Measurements from ENCODE around the gene AHNAK.

The AHNAK gene

DNA sequence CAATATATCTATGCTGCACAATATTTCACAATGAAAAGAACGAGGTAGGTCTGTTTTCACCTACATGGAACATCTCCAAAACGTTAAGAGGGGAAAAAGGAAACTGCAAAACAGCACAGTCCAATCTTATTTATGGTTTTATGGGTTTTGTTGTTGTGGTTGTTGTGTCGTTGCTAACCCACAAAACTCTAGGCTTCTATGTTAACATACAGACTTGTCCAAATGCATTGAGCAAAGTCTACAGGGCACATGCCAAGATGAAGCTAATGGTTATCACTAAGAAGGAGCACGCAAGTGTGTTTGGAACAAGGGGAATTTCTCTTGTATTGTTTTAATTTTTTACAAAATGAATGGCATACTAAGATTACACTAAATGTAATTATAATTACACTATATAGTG is 48.6 kb downstream of the AHNAK start:
- H2AK5ac ChIP-seq (ENCODE audit: low read length) = no peak overlapping the region
- no peak for DNase-seq
- H2BK5ac ChIP-seq (ENCODE audit: low read length) = no peak overlapping the region

DNA sequence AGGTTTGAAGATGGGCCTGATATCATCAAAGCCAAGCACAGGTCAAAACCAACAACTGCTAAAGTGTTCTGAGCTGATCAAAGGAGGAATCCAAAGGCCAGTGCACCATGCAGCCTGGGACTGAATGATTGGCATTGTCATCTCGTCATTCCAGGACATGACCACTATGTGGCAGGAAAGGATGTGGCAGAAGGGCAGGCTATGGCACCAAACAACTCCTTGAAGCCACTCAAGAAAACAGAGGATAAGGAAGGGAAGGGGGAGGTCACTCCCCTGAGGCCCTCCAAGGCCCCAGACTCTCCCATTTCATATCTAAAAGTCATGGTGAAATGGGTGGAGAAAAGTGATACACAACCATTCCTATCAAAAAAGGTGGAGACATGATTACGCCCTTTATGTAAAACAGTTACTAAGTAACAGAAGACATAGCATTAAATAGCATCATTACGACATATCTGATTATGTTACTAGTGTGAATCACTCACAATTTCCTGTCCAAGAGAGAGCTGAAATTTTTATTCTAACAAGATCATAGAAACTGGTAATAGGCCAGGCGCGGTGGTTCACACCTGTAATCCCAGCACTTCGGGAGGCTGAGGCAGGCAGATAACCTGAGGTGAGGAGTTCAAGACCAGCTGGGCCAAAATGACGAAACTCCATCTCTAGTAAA is 49.3 kb downstream of the AHNAK start:
- no peak overlapping the region for H3K9ac ChIP-seq (ENCODE audit: low read length)
- H3K4me1 ChIP-seq (ENCODE audit: control insufficient read depth, low read depth, low read length) = peaks cover 2% of the 10 kb centered on the region
- no peaks in the 10 kb centered on the region for H3K36me3 ChIP-seq (ENCODE audit: control insufficient read depth, insufficient read depth, low read length)
- WGBS (ENCODE audit: extremely low coverage, insufficient coverage, low lambda C conversion rate) = no CpG with 5 or more reads among the region's 7 CpGs
- H2BK5ac ChIP-seq (ENCODE audit: low read length) = no peak overlapping the region
- H3K27ac ChIP-seq (ENCODE audit: low read depth, low read length) = no peak overlapping the region
- H2BK120ac ChIP-seq (ENCODE audit: low read depth, low read length) = no peak overlapping the region
- H3K4me2 ChIP-seq (ENCODE audit: low read length) = no peak overlapping the region
- H3K27me3 ChIP-seq (ENCODE audit: insufficient read depth, low read length, poor library complexity) = no peaks in the 10 kb centered on the region
- H3K23ac ChIP-seq (ENCODE audit: low read length) = no peak overlapping the region
- H4K8ac ChIP-seq (ENCODE audit: low read depth, low read length) = no peak overlapping the region
- no peaks in the 10 kb centered on the region for H3K79me1 ChIP-seq (ENCODE audit: low read length)
- H3K18ac ChIP-seq (ENCODE audit: low read length) = no peak overlapping the region
- H3K4me3 ChIP-seq (ENCODE audit: low read length) = no peak overlapping the region
- H2AK5ac ChIP-seq (ENCODE audit: low read length) = no peak overlapping the region
- no peaks in the 10 kb centered on the region for H3K79me2 ChIP-seq (ENCODE audit: control insufficient read depth, insufficient read depth, low read length)
- H3K56ac ChIP-seq (ENCODE audit: low read length) = no peak overlapping the region
- no peak overlapping the region for H3K4ac ChIP-seq (ENCODE audit: low read depth, low read length)
- peak; percentile 84 for DNase-seq
- no peak overlapping the region for H4K5ac ChIP-seq (ENCODE audit: low read length)
- H2BK15ac ChIP-seq (replicated peaks; ENCODE audit: low read depth) = no peak overlapping the region

More for the DNA sequence above, 48.6 kb downstream of the AHNAK start:
- no peaks in the 10 kb centered on the region for H3K79me1 ChIP-seq (ENCODE audit: low read length)
- no peak overlapping the region for H4K5ac ChIP-seq (ENCODE audit: low read length)
- H3K56ac ChIP-seq (ENCODE audit: low read length) = no peak overlapping the region
- H3K4ac ChIP-seq (ENCODE audit: low read depth, low read length) = no peak overlapping the region
- no peak overlapping the region for H3K4me2 ChIP-seq (ENCODE audit: low read length)
- no peak overlapping the region for H2BK120ac ChIP-seq (ENCODE audit: low read depth, low read length)
- H3K9ac ChIP-seq (ENCODE audit: low read length) = no peak overlapping the region
- no peaks in the 10 kb centered on the region for H3K79me2 ChIP-seq (ENCODE audit: control insufficient read depth, insufficient read depth, low read length)
- no peak overlapping the region for H3K4me3 ChIP-seq (ENCODE audit: low read length)
- no peak overlapping the region for H2BK15ac ChIP-seq (replicated peaks; ENCODE audit: low read depth)
- no peak overlapping the region for H4K8ac ChIP-seq (ENCODE audit: low read depth, low read length)
- WGBS (ENCODE audit: extremely low coverage, insufficient coverage, low lambda C conversion rate) = no CpG with 5 or more reads among the region's 4 CpGs
- H3K36me3 ChIP-seq (ENCODE audit: control insufficient read depth, insufficient read depth, low read length) = no peaks in the 10 kb centered on the region
- H3K27ac ChIP-seq (ENCODE audit: low read depth, low read length) = no peak overlapping the region
- no peak overlapping the region for H3K23ac ChIP-seq (ENCODE audit: low read length)
- H3K27me3 ChIP-seq (ENCODE audit: insufficient read depth, low read length, poor library complexity) = no peaks in the 10 kb centered on the region
- no peak overlapping the region for H3K18ac ChIP-seq (ENCODE audit: low read length)
- peaks cover 2% of the 10 kb centered on the region for H3K4me1 ChIP-seq (ENCODE audit: control insufficient read depth, low read depth, low read length)

DNA sequence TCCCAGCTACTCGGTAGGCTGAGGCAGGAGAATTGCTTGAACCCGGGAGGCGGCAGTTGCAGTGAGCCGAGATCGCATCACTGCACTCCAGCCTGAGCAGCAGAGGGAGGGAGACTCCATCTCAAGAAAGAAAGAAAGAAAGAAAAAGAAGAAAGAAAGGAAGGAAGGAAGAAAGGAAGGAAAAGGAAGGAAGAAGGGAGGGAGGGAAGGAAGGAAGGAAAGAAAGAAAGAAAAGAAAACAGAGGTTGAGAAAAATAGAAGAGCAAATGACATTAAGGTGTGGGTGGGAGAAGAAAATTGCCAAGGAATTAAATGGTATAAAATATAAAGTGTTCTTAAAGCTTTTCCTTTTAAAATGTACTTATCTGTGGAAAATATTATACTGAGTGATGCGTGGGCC is 49.9 kb downstream of the AHNAK start:
- Histone ChIP-seq H3K4me3 (ENCODE audit: low read length) (no peak overlapping the region), H3K9ac (ENCODE audit: low read length) (no peak overlapping the region), H3K23ac (ENCODE audit: low read length) (no peak overlapping the region), H2BK5ac (ENCODE audit: low read length) (no peak overlapping the region), H3K79me1 (ENCODE audit: low read length) (no peaks in the 10 kb centered on the region), H2BK120ac (ENCODE audit: low read depth, low read length) (no peak overlapping the region), H3K18ac (ENCODE audit: low read length) (no peak overlapping the region), H3K4me2 (ENCODE audit: low read length) (no peak overlapping the region), H2BK15ac (replicated peaks; ENCODE audit: low read depth) (no peak overlapping the region), H3K79me2 (ENCODE audit: control insufficient read depth, insufficient read depth, low read length) (no peaks in the 10 kb centered on the region), H3K4me1 (ENCODE audit: control insufficient read depth, low read depth, low read length) (peaks cover 2% of the 10 kb centered on the region), H3K27me3 (ENCODE audit: insufficient read depth, low read length, poor library complexity) (no peaks in the 10 kb centered on the region), H4K8ac (ENCODE audit: low read depth, low read length) (no peak overlapping the region), H3K36me3 (ENCODE audit: control insufficient read depth, insufficient read depth, low read length) (no peaks in the 10 kb centered on the region), H3K27ac (ENCODE audit: low read depth, low read length) (no peak overlapping the region), H2AK5ac (ENCODE audit: low read length) (no peak overlapping the region), H3K56ac (ENCODE audit: low read length) (no peak overlapping the region), H4K5ac (ENCODE audit: low read length) (no peak overlapping the region), H3K4ac (ENCODE audit: low read depth, low read length) (no peak overlapping the region)
- no CpG with 5 or more reads among the region's 6 CpGs for WGBS (ENCODE audit: extremely low coverage, insufficient coverage, low lambda C conversion rate)
- DNase-seq = no peak

DNA sequence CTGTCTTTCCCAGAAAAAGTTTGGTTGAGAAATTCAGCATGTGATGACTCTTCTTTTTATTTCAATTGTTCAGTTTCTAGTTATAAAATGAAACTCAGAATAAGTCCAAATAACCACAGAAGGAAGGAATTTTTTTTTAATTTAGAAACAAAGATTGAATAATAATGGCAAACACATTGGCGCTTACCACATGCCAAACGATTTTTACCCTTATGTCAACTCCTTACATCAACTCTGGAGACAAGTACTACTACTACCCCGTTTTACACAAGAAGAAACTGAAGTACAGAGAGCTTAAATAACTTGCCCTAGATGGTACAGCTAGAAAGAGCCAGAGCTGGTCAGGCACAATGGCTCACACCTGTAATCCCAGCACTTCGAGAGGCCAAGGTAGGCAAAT is 52.4 kb downstream of the AHNAK start:
- H3K9ac ChIP-seq (ENCODE audit: low read length) = no peak overlapping the region
- H3K23ac ChIP-seq (ENCODE audit: low read length) = no peak overlapping the region
- H3K18ac ChIP-seq (ENCODE audit: low read length) = no peak overlapping the region
- no peak overlapping the region for H4K8ac ChIP-seq (ENCODE audit: low read depth, low read length)
- H3K36me3 ChIP-seq (ENCODE audit: control insufficient read depth, insufficient read depth, low read length) = no peaks in the 10 kb centered on the region
- WGBS (ENCODE audit: extremely low coverage, insufficient coverage, low lambda C conversion rate) = no CpG with 5 or more reads among the region's 4 CpGs
- H3K27me3 ChIP-seq (ENCODE audit: insufficient read depth, low read length, poor library complexity) = no peaks in the 10 kb centered on the region
- H3K4me3 ChIP-seq (ENCODE audit: low read length) = no peak overlapping the region
- H2AK5ac ChIP-seq (ENCODE audit: low read length) = no peak overlapping the region
- H2BK120ac ChIP-seq (ENCODE audit: low read depth, low read length) = no peak overlapping the region
- no peak overlapping the region for H4K5ac ChIP-seq (ENCODE audit: low read length)
- H2BK15ac ChIP-seq (replicated peaks; ENCODE audit: low read depth) = no peak overlapping the region
- no peak for DNase-seq
- H3K56ac ChIP-seq (ENCODE audit: low read length) = no peak overlapping the region
- no peak overlapping the region for H3K27ac ChIP-seq (ENCODE audit: low read depth, low read length)
- H3K79me2 ChIP-seq (ENCODE audit: control insufficient read depth, insufficient read depth, low read length) = no peaks in the 10 kb centered on the region
- no peak overlapping the region for H3K4me2 ChIP-seq (ENCODE audit: low read length)
- no peaks in the 10 kb centered on the region for H3K79me1 ChIP-seq (ENCODE audit: low read length)
- H2BK5ac ChIP-seq (ENCODE audit: low read length) = no peak overlapping the region
- H3K4ac ChIP-seq (ENCODE audit: low read depth, low read length) = no peak overlapping the region
- no peaks in the 10 kb centered on the region for H3K4me1 ChIP-seq (ENCODE audit: control insufficient read depth, low read depth, low read length)

DNA sequence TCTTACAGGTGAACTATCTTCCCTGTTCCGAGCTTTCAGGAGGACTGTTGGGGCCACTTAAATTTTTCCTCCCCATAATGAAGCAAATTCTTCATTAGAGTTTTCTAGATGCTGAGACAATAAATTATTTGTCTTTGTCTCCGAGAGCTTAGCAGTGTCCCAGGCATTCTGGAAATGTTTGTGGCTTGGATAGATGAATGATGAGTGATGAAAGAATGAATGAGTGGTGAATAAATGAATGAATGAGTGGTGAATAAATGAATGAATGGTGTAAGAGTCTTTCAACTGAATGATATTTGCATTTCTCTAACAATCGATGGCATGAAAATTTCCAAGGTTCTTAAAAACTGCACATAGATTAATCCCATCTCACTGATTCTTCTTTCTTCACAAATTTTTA is 52.8 kb downstream of the AHNAK start:
- no peak overlapping the region for H3K4me3 ChIP-seq (ENCODE audit: low read length)
- no peak overlapping the region for H3K18ac ChIP-seq (ENCODE audit: low read length)
- H2BK5ac ChIP-seq (ENCODE audit: low read length) = no peak overlapping the region
- H3K27ac ChIP-seq (ENCODE audit: low read depth, low read length) = no peak overlapping the region
- no peak overlapping the region for H3K23ac ChIP-seq (ENCODE audit: low read length)
- no peak overlapping the region for H2BK15ac ChIP-seq (replicated peaks; ENCODE audit: low read depth)
- H3K4me1 ChIP-seq (ENCODE audit: control insufficient read depth, low read depth, low read length) = no peaks in the 10 kb centered on the region
- no peaks in the 10 kb centered on the region for H3K27me3 ChIP-seq (ENCODE audit: insufficient read depth, low read length, poor library complexity)
- H3K56ac ChIP-seq (ENCODE audit: low read length) = no peak overlapping the region
- no peak for DNase-seq
- H3K79me1 ChIP-seq (ENCODE audit: low read length) = no peaks in the 10 kb centered on the region
- H2BK120ac ChIP-seq (ENCODE audit: low read depth, low read length) = no peak overlapping the region
- H3K4me2 ChIP-seq (ENCODE audit: low read length) = no peak overlapping the region
- no peak overlapping the region for H3K9ac ChIP-seq (ENCODE audit: low read length)
- no peak overlapping the region for H2AK5ac ChIP-seq (ENCODE audit: low read length)
- WGBS (ENCODE audit: extremely low coverage, insufficient coverage, low lambda C conversion rate) = no CpG with 5 or more reads among the region's 3 CpGs
- H3K79me2 ChIP-seq (ENCODE audit: control insufficient read depth, insufficient read depth, low read length) = no peaks in the 10 kb centered on the region
- H4K8ac ChIP-seq (ENCODE audit: low read depth, low read length) = no peak overlapping the region
- no peaks in the 10 kb centered on the region for H3K36me3 ChIP-seq (ENCODE audit: control insufficient read depth, insufficient read depth, low read length)
- no peak overlapping the region for H3K4ac ChIP-seq (ENCODE audit: low read depth, low read length)
- H4K5ac ChIP-seq (ENCODE audit: low read length) = no peak overlapping the region

DNA sequence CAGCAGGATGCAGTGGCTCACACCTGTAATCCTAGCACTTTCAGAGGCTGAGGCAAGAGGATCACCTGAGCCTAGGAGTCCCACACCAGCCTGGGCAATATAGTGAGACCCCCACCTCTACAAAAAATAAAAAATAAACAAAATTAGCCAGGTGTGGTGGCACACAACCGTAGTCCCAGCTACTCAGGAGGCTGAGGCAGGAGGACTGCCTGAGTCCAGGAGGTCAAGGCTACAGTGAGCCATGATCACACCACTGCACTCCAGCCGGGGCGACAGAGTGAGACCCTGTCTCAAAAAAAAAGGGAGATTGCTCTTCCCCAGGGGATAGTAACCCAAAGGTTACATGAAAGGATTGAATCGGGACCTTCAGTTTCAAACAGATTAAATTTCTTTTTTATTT is 54.0 kb downstream of the AHNAK start:
- no peak overlapping the region for H3K27ac ChIP-seq (ENCODE audit: low read depth, low read length)
- H3K79me2 ChIP-seq (ENCODE audit: control insufficient read depth, insufficient read depth, low read length) = no peaks in the 10 kb centered on the region
- no peak overlapping the region for H2AK5ac ChIP-seq (ENCODE audit: low read length)
- H2BK5ac ChIP-seq (ENCODE audit: low read length) = no peak overlapping the region
- H2BK15ac ChIP-seq (replicated peaks; ENCODE audit: low read depth) = no peak overlapping the region
- H4K5ac ChIP-seq (ENCODE audit: low read length) = no peak overlapping the region
- H3K4me1 ChIP-seq (ENCODE audit: control insufficient read depth, low read depth, low read length) = no peaks in the 10 kb centered on the region
- no CpG with 5 or more reads among the region's 4 CpGs for WGBS (ENCODE audit: extremely low coverage, insufficient coverage, low lambda C conversion rate)
- DNase-seq = no peak
- no peak overlapping the region for H2BK120ac ChIP-seq (ENCODE audit: low read depth, low read length)
- no peak overlapping the region for H3K4me3 ChIP-seq (ENCODE audit: low read length)
- no peaks in the 10 kb centered on the region for H3K36me3 ChIP-seq (ENCODE audit: control insufficient read depth, insufficient read depth, low read length)
- H3K23ac ChIP-seq (ENCODE audit: low read length) = no peak overlapping the region
- H3K9ac ChIP-seq (ENCODE audit: low read length) = no peak overlapping the region
- H3K79me1 ChIP-seq (ENCODE audit: low read length) = no peaks in the 10 kb centered on the region
- no peaks in the 10 kb centered on the region for H3K27me3 ChIP-seq (ENCODE audit: insufficient read depth, low read length, poor library complexity)
- H3K4me2 ChIP-seq (ENCODE audit: low read length) = no peak overlapping the region
- H3K4ac ChIP-seq (ENCODE audit: low read depth, low read length) = no peak overlapping the region
- H4K8ac ChIP-seq (ENCODE audit: low read depth, low read length) = no peak overlapping the region
- H3K18ac ChIP-seq (ENCODE audit: low read length) = no peak overlapping the region
- H3K56ac ChIP-seq (ENCODE audit: low read length) = no peak overlapping the region
